Activated effector memory CD4-positive, alpha-beta T cell treated with anti-CD3 and anti-CD28 coated beads, Interleukin-2, amount 50 U/mL, for 16 hours (primary cell): Measurements from ENCODE around the gene CST1.

Experiments used
- DNase-seq: peaks from one replicate; pipeline ENCODE4 v3.0.0-alpha.2; 2020

The CST1 gene

DNA sequence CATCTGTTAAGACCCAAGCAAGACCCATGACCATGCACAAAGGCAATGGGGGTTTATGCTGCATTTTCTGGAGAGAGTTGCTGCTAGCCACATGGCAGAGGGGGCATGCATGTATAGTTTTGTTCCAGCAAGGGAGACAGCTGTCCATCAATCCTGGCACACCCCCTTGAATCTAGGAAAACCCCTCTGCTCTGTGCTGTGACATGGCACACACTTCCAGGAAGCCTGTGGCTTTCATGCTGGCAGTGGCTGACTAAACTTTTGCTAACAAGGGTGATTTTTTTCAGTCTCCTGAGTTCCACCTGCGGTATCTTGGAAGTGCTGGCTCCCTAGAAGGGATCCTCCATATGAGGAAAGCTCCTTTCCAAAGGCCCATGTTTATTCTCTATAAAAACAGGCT is 52.8 kb downstream of the CST1 start:
- no peak for DNase-seq
